Measurements from ENCODE around the gene FAAH2. TPM values are rescaled to one million over a fixed set of nuclear protein-coding genes. Genes with fewer than 3 reads are reported as not detected.

Gene FAAH2
- total and polyA plus RNA-seq, 12 donors, result 0.92 to 12.4 (median 2.9) TPM; not detected in 1

- no peak for DNase-seq
- Histone ChIP-seq H3K4me3 (no peak overlapping the region), H3K9me3 (replicated peaks in 1 of 3) (no peaks in the 10 kb centered on the region), H3K27ac (no peak overlapping the region), H3K36me3 (replicated peaks in 1 of 2) (no peaks in the 10 kb centered on the region), H3K4me1 (replicated peaks in 1 of 2) (no peaks in the 10 kb centered on the region), H3K27me3 (no peaks in the 10 kb centered on the region)
- WGBS, 4 donors, result 71 to 100% (median 95%) methylated on average over 2 to 4 of the region's 4 CpGs; no CpG with 5 or more reads in 1 of the 4 donors
- intact Hi-C loops (cut with DNase I), result no loop called here
- no peak for TF ChIP-seq CTCF (IDR thresholded peaks at IDR 0.05)
- no peak for TF ChIP-seq POLR2A (IDR thresholded peaks at IDR 0.05)
These were observed 79.9 kb downstream of the FAAH2 start for GRCh38 chrX:57366430-57366829.

GRCh38 chrX:57367649-57368048 is 81.1 kb downstream of the FAAH2 start:
- no peak overlapping the region for H3K27ac ChIP-seq
- peak in 1 of 7 donors; percentile 1 for DNase-seq
- no peaks in the 10 kb centered on the region for H3K9me3 ChIP-seq (replicated peaks in 1 of 3)
- TF ChIP-seq CTCF (IDR thresholded peaks at IDR 0.05) (no peak), POLR2A (IDR thresholded peaks at IDR 0.05) (no peak)
- 22 to 29% (median 29%) methylated on average over 1 of the region's 1 CpG; no CpG with 5 or more reads in 1 of the 4 donors for WGBS, 4 donors
- no peaks in the 10 kb centered on the region for H3K4me1 ChIP-seq (replicated peaks in 1 of 2)
- intact Hi-C loops (cut with DNase I), result no loop called here
- no peaks in the 10 kb centered on the region for H3K36me3 ChIP-seq (replicated peaks in 1 of 2)
- H3K4me3 ChIP-seq, result no peak overlapping the region
- H3K27me3 ChIP-seq, result no peaks in the 10 kb centered on the region

GRCh38 chrX:57368158-57368557 is 81.7 kb downstream of the FAAH2 start:
- no peaks in the 10 kb centered on the region for H3K4me1 ChIP-seq (replicated peaks in 1 of 2)
- intact Hi-C loops (cut with DNase I), result no loop called here
- 48 to 76% (median 50%) methylated on average over 1 of the region's 1 CpG; no CpG with 5 or more reads in 1 of the 4 donors for WGBS, 4 donors
- no peak for TF ChIP-seq CTCF (IDR thresholded peaks at IDR 0.05)
- no peak for TF ChIP-seq POLR2A (IDR thresholded peaks at IDR 0.05)
- no peak overlapping the region for H3K27ac ChIP-seq
- H3K36me3 ChIP-seq (replicated peaks in 1 of 2), result no peaks in the 10 kb centered on the region
- DNase-seq, result no peak
- no peaks in the 10 kb centered on the region for H3K27me3 ChIP-seq
- no peaks in the 10 kb centered on the region for H3K9me3 ChIP-seq (replicated peaks in 1 of 3)
- H3K4me3 ChIP-seq, result no peak overlapping the region

- Histone ChIP-seq H3K4me1 (replicated peaks in 1 of 2) (no peaks in the 10 kb centered on the region), H3K27me3 (peaks cover 5% of the 10 kb centered on the region), H3K27ac (no peak overlapping the region), H3K9me3 (replicated peaks in 1 of 3) (no peaks in the 10 kb centered on the region), H3K4me3 (no peak overlapping the region), H3K36me3 (replicated peaks in 1 of 2) (no peaks in the 10 kb centered on the region)
- no peak for DNase-seq
- WGBS, 4 donors, result 68 to 89% (median 69%) methylated on average over 4 of the region's 4 CpGs
- no peak for TF ChIP-seq POLR2A (IDR thresholded peaks at IDR 0.05)
- TF ChIP-seq CTCF (IDR thresholded peaks at IDR 0.05), result no peak
- intact Hi-C loops (cut with DNase I), result no loop called here
These were observed 92.8 kb downstream of the FAAH2 start for GRCh38 chrX:57379296-57379695.
